Bronchial epithelial cell (primary cell): ENCODE data around the gene ZNF444. TPM values are rescaled to one million over a fixed set of nuclear protein-coding genes. Genes with fewer than 3 reads are reported as not detected.

Experiments
- DNase-seq: peaks from one replicate; pipeline ENCODE4 v3.0.0-alpha.2; 2010; ENCODE audit warnings: low read depth
- FAIRE-seq: peaks from 2 replicates; lab custom pipeline; 2011; peaks lifted over from hg19 to GRCh38; lab: Jason Lieb, UNC
- H3K27me3 ChIP-seq: 2 replicates; pipeline ENCODE4 v1.5.1; 2011; ENCODE audit warnings: low read length; ENCODE audit not compliant: control insufficient read depth, insufficient read depth
- H3K36me3 ChIP-seq: 2 replicates; pipeline ENCODE4 v1.5.1; 2011; ENCODE audit warnings: low read length; ENCODE audit not compliant: control insufficient read depth, insufficient read depth
- H3K4me3 ChIP-seq: 2 replicates; pipeline ENCODE4 v1.5.1; 2011; ENCODE audit warnings: mild to moderate bottlenecking, low read depth, low read length, control low read depth
- total RNA-seq: library from RNA; depleted of rRNA; stranded (reverse); fragments of >200 nt; gene quantifications from 2 replicates; pipeline ENCODE4 v1.2.1, GENCODE V29; 2014
- TF ChIP-seq, protein P1 (sequence below): IDR thresholded peaks from 2 replicates; pipeline ENCODE4 v1.5.1; 2011; ENCODE audit warnings: mild to moderate bottlenecking, moderate library complexity, low read length, control low read depth, inconsistent platforms; ENCODE audit not compliant: insufficient read depth, severe bottlenecking

The ZNF444 gene
- total RNA-seq, 1 donor from 2014 or later = 4.2 TPM

DNA sequence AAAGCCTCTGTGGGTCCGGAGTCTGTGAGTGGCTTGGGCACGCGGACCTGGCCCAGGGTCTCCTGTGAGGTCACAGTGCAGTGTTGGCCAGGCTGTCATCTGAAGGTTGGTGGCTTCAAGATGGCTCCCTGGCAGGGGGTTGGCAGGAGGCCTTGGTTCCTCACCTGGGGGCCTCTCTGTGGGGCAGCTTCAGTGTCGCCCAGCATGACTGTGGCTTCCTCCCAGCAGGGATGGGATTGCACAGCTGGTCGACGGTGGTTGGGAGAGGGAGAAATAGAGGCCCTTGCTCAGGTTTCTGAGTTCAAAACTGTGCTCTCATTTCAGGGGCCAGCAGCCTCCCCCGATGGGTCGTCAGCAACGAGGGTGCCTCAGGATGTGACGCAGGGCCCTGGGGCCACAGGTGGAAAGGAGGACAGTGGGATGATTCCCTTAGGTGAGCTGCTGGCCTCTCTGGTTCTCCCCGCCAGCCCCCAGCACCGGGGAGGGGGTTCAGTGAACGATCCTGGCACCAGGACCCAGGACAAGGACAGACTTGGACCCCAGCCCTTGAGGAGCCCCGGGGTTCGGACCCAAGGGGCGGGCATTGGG, 17.2 kb downstream of the ZNF444 start:
- DNase-seq (no peak), FAIRE-seq (no peak)
- Histone ChIP-seq H3K36me3 (peaks cover 3% of the 10 kb centered on the region), H3K4me3 (no peak overlapping the region), H3K27me3 (no peaks in the 10 kb centered on the region)
- TF ChIP-seq, protein P1, sequence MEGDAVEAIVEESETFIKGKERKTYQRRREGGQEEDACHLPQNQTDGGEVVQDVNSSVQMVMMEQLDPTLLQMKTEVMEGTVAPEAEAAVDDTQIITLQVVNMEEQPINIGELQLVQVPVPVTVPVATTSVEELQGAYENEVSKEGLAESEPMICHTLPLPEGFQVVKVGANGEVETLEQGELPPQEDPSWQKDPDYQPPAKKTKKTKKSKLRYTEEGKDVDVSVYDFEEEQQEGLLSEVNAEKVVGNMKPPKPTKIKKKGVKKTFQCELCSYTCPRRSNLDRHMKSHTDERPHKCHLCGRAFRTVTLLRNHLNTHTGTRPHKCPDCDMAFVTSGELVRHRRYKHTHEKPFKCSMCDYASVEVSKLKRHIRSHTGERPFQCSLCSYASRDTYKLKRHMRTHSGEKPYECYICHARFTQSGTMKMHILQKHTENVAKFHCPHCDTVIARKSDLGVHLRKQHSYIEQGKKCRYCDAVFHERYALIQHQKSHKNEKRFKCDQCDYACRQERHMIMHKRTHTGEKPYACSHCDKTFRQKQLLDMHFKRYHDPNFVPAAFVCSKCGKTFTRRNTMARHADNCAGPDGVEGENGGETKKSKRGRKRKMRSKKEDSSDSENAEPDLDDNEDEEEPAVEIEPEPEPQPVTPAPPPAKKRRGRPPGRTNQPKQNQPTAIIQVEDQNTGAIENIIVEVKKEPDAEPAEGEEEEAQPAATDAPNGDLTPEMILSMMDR = no peak

DNA sequence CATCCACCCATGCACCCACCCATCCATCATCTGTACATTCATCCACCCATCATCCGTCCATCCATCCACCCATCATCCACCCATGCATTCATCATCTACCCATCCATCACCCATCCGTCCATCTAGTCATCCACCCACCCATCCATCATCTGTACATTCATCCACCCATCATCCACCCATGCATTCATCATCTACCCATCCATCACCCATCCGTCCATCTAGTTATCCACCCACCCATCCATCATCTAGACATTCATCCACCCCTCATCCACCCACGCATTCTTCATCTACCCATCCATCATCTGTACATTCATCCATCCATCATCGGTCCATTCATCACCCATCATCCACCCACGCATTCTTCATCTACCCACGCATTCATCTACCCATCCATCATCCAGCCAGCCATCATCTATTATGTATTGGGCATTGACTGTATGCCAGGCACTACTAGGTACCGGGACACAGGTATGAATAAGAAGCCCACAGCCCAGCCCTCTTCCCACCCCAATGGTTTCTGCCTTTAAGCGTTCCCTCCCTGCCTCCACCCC, 18.0 kb downstream of the ZNF444 start:
- Histone ChIP-seq H3K27me3 (no peaks in the 10 kb centered on the region), H3K36me3 (peaks cover 3% of the 10 kb centered on the region), H3K4me3 (no peak overlapping the region)
- DNase-seq (no peak), FAIRE-seq (no peak)
- TF ChIP-seq, protein P1 = no peak

DNA sequence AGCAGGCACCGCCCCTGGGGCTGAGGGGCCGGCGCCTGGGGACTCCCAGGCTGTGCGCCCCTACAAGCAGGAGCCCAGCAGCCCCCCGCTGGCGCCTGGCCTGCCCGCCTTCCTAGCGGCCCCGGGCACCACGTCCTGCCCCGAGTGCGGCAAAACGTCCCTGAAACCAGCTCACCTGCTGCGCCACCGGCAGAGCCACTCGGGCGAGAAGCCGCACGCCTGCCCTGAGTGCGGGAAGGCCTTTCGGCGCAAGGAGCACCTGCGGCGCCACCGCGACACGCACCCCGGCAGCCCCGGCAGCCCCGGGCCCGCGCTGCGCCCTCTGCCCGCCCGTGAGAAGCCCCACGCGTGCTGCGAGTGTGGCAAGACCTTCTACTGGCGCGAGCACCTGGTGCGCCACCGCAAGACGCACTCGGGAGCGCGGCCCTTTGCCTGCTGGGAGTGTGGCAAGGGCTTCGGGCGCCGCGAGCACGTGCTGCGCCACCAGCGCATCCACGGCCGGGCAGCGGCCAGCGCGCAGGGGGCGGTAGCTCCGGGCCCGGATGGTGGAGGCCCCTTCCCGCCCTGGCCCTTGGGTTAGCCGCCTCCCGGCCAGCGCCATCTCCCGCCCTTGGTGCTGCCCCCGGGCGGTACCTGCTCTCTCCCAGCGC, 18.7 kb downstream of the ZNF444 start:
- Histone ChIP-seq H3K4me3 (no peak overlapping the region), H3K27me3 (no peaks in the 10 kb centered on the region), H3K36me3 (peaks cover 2% of the 10 kb centered on the region)
- FAIRE-seq (no peak), DNase-seq (no peak)
- TF ChIP-seq, protein P1 = no peak

DNA sequence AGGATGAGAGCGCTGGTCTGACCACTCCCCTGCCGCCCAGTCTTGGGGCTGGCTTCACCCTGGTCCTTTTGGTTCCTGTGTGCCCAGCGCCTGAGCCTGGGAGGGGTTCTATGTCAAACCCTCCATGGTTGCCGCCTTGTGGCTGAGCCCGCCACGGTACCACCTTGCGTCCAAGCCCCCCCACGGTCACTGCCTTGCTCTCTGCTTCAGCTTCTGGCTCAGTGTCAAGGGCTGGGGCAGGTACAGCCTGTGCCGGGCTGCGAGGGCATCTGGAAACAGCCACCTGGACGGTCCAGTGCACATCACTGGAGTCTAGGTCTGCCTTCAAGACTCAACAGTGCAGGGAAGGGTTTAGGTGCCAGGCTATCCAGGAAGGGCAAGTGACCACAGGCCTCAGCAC, 20.4 kb downstream of the ZNF444 start:
- Histone ChIP-seq H3K27me3 (no peaks in the 10 kb centered on the region), H3K4me3 (no peak overlapping the region), H3K36me3 (no peaks in the 10 kb centered on the region)
- FAIRE-seq (no peak), DNase-seq (no peak)
- TF ChIP-seq, protein P1 = no peak

DNA sequence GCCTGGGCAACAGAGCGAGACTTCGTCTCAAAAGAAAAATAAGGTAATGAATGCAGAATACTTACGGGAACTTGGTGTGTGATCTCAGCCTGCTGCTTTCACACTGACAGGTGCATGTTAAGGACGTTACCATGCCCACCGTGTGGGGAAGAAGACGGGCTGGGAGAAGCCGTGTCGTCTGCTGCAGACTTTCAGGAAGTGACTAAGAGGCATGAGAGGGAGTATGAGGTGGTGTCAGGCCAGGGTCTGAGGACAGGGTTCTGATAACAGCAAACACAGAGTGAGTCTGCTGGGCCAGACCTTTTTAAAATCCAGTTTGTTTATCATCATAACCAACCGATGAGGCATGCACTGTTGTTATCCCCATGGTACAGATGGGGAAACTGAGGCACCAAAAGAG, 21.2 kb downstream of the ZNF444 start:
- TF ChIP-seq, protein P1 = no peak
- Histone ChIP-seq H3K4me3 (no peak overlapping the region), H3K27me3 (no peaks in the 10 kb centered on the region), H3K36me3 (no peaks in the 10 kb centered on the region)
- peak; percentile 25 for DNase-seq
- no peak for FAIRE-seq
